Transverse colon (tissue), 4 donors: ENCODE results near the gene GRIA3.

Experiments used
- CTCF ChIP-seq, 5 experiments: fragments of 200-600 bp in 3 of 5; fragments of 450-650 bp in 2 of 5; sonication (generic) in 3 of 5; IDR thresholded peaks; 1 replicate in 2 of 5; 2 replicates in 3 of 5; pipeline ENCODE4 v1.5.1; 2016 to 2017; ENCODE audit warnings: antibody characterized with exemption in 5 of 5, inconsistent platforms in 3 of 5, mild to moderate bottlenecking in 2 of 5, moderate library complexity in 1 of 5
- POLR2A ChIP-seq: fragments of 450-650 bp; IDR thresholded peaks from one replicate; pipeline ENCODE4 v1.6.1; 2016; ENCODE audit warnings: antibody characterized with exemption, mild to moderate bottlenecking, moderate library complexity
- POLR2AphosphoS5 ChIP-seq, 3 donors: sonication (generic); formaldehyde crosslinking; IDR thresholded peaks; one replicate each; pipeline ENCODE4 v1.6.1; 2016; ENCODE audit warnings: antibody characterized with exemption in 3 of 3

- TF ChIP-seq CTCF (IDR thresholded peaks at IDR 0.05): no peak
- no peak for TF ChIP-seq POLR2AphosphoS5 (IDR thresholded peaks at IDR 0.05)
- no peak for TF ChIP-seq POLR2A
These were observed 292.6 kb downstream of the GRIA3 start for GRCh38 chrX:123476611-123477219.
